Measurements from ENCODE around the gene ZDHHC13. TPM values are rescaled to one million over a fixed set of nuclear protein-coding genes. Genes with fewer than 3 reads are reported as not detected.
"Not testable (repeated sequence)": the region's sequence is repeated elsewhere in the genome, so short reads cannot be mapped to it uniquely, and the experiment has no call there.

The ZDHHC13 gene
- total RNA-seq, 1 experiment from 2014 or later, result 22.4 TPM

DNA sequence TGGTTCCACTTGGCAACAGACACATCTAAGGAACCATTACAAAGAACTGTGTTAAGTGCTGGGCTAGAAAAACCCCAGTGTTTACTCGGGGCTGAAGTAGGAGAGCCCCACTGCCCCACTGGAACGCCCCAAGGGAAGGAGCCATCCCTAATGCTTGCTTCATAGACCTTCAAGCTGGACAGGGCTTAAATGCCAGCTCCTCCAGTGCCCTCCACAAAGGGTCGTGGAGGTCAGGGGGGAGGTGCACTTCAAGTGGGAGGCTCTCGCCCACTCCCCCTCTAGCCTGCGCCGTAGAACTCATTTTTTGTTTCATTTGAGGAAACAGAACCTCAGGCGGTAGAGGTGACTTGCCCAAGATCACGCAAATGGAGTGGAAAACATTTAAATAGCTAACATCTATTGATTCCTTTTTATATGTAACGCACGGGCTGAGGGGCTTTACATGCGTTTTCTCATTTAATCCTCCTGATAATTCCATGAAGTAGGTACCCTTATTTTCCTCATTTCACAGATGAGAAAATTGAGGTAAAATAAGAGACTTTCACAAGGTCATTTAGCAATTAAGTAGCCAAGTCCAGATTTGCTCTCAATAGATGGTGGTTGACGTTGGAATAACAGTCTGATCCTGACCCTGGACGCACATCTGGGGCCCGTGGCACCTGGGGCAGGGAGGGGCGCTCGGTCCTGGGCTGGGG is 545 bp upstream of the ZDHHC13 start:
- BruUV-seq (replicated peaks), result no TSS peak
- intact Hi-C loops (cut with micrococcal nuclease; ENCODE audit: unreplicated experiment), result loop anchor here (2.0 kb wide), 1 partner anchor 38 kb away; no protein-coding TSS in a partner anchor
- Mint-ChIP-seq H3K27ac (ENCODE audit: unreplicated experiment) (peak overlapping the region; percentile 77), H3K4me1 (ENCODE audit: low read depth, unreplicated experiment) (peaks cover 27% of the 10 kb centered on the region), H3K9me3 (ENCODE audit: low read depth, unreplicated experiment) (no peaks in the 10 kb centered on the region), H3K4me3 (ENCODE audit: low read depth, unreplicated experiment) (peak overlapping the region; percentile 89), H3K36me3 (ENCODE audit: insufficient read depth, unreplicated experiment) (peaks cover 22% of the 10 kb centered on the region), H3K27me3 (ENCODE audit: unreplicated experiment) (no peaks in the 10 kb centered on the region)
- CTCF ChIA-PET, result interaction anchor here (1.0 to 1.8 kb wide), 3 partner anchors 37 to 45 kb away, joined by 7 to 13 read pairs (median 10); no protein-coding TSS in a partner anchor
- TF ChIP-seq, protein P1, sequence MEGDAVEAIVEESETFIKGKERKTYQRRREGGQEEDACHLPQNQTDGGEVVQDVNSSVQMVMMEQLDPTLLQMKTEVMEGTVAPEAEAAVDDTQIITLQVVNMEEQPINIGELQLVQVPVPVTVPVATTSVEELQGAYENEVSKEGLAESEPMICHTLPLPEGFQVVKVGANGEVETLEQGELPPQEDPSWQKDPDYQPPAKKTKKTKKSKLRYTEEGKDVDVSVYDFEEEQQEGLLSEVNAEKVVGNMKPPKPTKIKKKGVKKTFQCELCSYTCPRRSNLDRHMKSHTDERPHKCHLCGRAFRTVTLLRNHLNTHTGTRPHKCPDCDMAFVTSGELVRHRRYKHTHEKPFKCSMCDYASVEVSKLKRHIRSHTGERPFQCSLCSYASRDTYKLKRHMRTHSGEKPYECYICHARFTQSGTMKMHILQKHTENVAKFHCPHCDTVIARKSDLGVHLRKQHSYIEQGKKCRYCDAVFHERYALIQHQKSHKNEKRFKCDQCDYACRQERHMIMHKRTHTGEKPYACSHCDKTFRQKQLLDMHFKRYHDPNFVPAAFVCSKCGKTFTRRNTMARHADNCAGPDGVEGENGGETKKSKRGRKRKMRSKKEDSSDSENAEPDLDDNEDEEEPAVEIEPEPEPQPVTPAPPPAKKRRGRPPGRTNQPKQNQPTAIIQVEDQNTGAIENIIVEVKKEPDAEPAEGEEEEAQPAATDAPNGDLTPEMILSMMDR (IDR thresholded peaks at IDR 0.05; ENCODE audit: unreplicated experiment), result no peak
- DNase-seq, result no peak

DNA sequence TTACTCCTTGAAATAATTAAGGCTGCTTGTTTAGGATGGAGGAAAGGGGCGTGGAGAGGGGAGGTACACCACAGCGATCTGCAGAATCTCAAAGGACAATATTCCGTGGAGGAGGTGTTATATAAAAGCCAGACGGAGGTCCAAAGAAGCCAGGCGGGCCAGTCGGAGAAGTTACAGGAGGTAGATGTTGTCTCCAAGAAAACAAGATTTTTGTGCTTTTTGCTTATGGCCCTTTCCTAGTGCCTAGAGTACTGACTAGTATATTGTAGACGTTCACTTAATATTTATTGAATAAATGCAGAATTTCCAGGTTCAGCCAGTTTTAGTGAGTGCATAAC is 761 bp downstream of the ZDHHC13 start:
- no TSS peak for BruUV-seq (replicated peaks)
- intact Hi-C loops (cut with micrococcal nuclease; ENCODE audit: unreplicated experiment), result loop anchor here (2.0 kb wide), 1 partner anchor 39 kb away; no protein-coding TSS in a partner anchor
- Mint-ChIP-seq H3K27ac (ENCODE audit: unreplicated experiment) (peak overlapping the region; percentile 77), H3K27me3 (ENCODE audit: unreplicated experiment) (no peaks in the 10 kb centered on the region), H3K36me3 (ENCODE audit: insufficient read depth, unreplicated experiment) (peaks cover 22% of the 10 kb centered on the region), H3K4me1 (ENCODE audit: low read depth, unreplicated experiment) (peaks cover 36% of the 10 kb centered on the region), H3K9me3 (ENCODE audit: low read depth, unreplicated experiment) (no peaks in the 10 kb centered on the region), H3K4me3 (ENCODE audit: low read depth, unreplicated experiment) (peak overlapping the region; percentile 89)
- TF ChIP-seq, protein P1 (IDR thresholded peaks at IDR 0.05; ENCODE audit: unreplicated experiment), result no peak
- CTCF ChIA-PET, result no interaction called here
- DNase-seq, result no peak

DNA sequence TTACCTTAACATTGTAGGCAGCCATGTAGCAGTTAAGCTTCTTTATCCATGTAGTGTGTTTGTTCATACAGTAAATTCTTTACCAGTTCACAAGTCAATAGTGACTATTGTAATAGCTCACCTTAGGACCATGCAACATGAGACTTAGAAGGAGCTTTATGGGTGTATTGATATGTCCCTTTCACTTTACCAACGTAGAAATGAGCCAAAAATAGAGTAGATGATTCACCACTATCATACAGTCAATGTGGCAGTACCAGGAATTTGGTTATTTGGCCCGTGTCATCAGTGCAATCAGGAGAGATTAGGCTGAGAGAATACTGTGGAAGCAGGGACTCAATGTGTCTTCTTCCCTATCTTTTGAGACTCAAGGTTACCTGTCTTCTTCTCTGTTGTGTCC is 4.7 kb downstream of the ZDHHC13 start:
- DNase-seq, result no peak
- Mint-ChIP-seq H3K36me3 (ENCODE audit: insufficient read depth, unreplicated experiment) (peaks cover 19% of the 10 kb centered on the region), H3K4me1 (ENCODE audit: low read depth, unreplicated experiment) (peaks cover 36% of the 10 kb centered on the region), H3K9me3 (ENCODE audit: low read depth, unreplicated experiment) (no peaks in the 10 kb centered on the region), H3K4me3 (ENCODE audit: low read depth, unreplicated experiment) (no peak overlapping the region), H3K27me3 (ENCODE audit: unreplicated experiment) (no peaks in the 10 kb centered on the region), H3K27ac (ENCODE audit: unreplicated experiment) (no peak overlapping the region)
- BruUV-seq (replicated peaks), result no TSS peak
- intact Hi-C loops (cut with micrococcal nuclease; ENCODE audit: unreplicated experiment), result no loop called here
- CTCF ChIA-PET, result no interaction called here
- TF ChIP-seq, protein P1 (IDR thresholded peaks at IDR 0.05; ENCODE audit: unreplicated experiment), result no peak

DNA sequence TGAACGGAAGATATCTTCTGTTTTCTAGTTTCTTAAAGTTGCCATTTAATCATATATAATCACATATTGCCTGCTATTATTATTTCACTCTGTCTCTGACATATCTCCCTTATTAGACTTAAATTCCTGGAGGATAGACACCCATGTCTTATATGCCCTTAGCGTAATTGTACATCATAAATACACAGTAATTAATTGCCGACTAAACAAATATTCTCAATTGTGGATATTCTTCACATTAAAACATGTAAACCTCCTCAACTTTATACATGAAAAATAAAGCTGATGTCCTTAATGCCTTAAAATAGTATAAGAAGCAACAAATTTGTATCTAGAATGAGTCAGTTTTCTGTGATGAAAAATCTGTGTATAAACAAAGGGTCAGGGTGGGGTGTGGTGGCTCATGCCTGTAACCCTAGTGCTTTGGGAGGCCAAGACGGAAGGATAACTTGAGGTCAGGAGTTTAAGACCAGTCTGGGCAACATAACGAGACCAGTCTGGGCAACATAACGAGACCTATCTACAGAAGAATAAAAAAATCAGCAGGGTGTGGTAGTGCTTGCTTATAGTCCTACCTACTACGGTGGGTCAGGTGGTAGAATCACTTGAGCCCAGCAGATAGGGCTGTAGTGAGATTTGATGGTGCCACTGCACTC is 6.1 kb downstream of the ZDHHC13 start:
- Mint-ChIP-seq H3K4me3 (ENCODE audit: low read depth, unreplicated experiment) (no peak overlapping the region), H3K4me1 (ENCODE audit: low read depth, unreplicated experiment) (peaks cover 39% of the 10 kb centered on the region), H3K27me3 (ENCODE audit: unreplicated experiment) (no peaks in the 10 kb centered on the region), H3K36me3 (ENCODE audit: insufficient read depth, unreplicated experiment) (peaks cover 11% of the 10 kb centered on the region), H3K9me3 (ENCODE audit: low read depth, unreplicated experiment) (peaks cover 4% of the 10 kb centered on the region), H3K27ac (ENCODE audit: unreplicated experiment) (no peak overlapping the region)
- intact Hi-C loops (cut with micrococcal nuclease; ENCODE audit: unreplicated experiment), result no loop called here
- DNase-seq, result no peak
- BruUV-seq (replicated peaks), result no TSS peak
- TF ChIP-seq, protein P1 (IDR thresholded peaks at IDR 0.05; ENCODE audit: unreplicated experiment), result no peak
- CTCF ChIA-PET, result no interaction called here

DNA sequence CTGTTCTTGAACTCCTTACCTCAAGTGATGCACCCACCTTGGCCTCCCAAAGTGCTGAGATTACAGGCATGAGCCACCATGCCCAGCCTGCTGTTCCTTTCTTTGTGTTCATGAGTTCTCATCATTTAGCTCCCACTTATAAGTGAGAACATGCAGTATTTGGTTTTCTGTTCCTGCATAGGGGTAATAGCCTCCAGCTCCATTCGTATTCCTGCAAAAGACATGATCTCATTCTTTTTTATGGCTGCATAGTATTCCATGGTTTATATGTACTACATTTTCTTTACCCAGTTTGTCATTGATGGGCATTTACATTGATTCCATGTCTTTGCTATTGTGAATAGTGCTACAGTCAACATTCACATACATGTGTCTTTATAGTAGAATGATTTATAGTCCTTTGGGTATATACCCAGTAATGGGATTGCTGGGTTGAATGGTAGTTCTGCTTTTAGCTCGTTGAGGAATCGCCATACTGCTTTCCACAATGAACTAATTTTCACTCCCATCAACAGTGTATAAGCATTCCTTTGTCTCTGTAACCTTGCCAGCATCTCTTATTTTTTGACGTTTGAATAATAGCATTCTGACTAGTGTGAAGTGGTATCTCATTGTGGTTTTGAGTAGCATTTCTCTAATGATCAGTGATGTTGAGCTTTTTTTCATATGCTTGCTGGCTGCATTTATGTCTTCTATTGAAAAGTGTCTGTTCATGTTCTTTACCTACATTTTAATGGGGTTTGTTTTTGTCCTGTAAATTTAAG is 9.8 kb downstream of the ZDHHC13 start:
- DNase-seq; H3K27ac Mint-ChIP-seq (ENCODE audit: unreplicated experiment); intact Hi-C loops (cut with micrococcal nuclease; ENCODE audit: unreplicated experiment); H3K9me3 Mint-ChIP-seq (ENCODE audit: low read depth, unreplicated experiment); H3K36me3 Mint-ChIP-seq (ENCODE audit: insufficient read depth, unreplicated experiment); H3K4me3 Mint-ChIP-seq (ENCODE audit: low read depth, unreplicated experiment); H3K27me3 Mint-ChIP-seq (ENCODE audit: unreplicated experiment); BruUV-seq (replicated peaks): not testable (repeated sequence)
- peaks cover 15% of the 10 kb centered on the region for H3K4me1 Mint-ChIP-seq (ENCODE audit: low read depth, unreplicated experiment)
- CTCF ChIA-PET, result interaction anchor here (0.7 kb wide), 1 partner anchor 89 kb away, joined by 5 read pairs; no protein-coding TSS in a partner anchor
